Measurements from ENCODE around the gene EYA2.

The EYA2 gene

DNA sequence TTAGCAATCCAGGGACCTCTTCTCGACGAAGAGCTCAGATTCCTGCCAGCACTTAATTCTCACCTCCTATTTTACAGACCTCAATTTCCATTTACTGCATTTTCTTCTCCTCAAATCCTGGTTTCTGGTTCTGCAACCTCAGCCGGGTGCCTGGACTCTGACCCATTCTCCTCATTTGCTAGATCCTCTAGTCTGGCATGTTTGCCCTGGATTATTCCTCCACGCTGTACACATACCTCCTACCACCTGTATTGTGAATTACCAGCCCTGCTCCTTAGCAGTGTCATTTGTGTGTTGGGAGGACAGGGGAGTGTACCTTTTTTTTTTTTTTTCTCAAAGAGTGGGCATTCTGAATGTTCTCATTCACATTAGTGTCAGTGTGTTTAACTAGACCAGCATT, 257.4 kb downstream of the EYA2 start:
- TF ChIP-seq, protein P1, sequence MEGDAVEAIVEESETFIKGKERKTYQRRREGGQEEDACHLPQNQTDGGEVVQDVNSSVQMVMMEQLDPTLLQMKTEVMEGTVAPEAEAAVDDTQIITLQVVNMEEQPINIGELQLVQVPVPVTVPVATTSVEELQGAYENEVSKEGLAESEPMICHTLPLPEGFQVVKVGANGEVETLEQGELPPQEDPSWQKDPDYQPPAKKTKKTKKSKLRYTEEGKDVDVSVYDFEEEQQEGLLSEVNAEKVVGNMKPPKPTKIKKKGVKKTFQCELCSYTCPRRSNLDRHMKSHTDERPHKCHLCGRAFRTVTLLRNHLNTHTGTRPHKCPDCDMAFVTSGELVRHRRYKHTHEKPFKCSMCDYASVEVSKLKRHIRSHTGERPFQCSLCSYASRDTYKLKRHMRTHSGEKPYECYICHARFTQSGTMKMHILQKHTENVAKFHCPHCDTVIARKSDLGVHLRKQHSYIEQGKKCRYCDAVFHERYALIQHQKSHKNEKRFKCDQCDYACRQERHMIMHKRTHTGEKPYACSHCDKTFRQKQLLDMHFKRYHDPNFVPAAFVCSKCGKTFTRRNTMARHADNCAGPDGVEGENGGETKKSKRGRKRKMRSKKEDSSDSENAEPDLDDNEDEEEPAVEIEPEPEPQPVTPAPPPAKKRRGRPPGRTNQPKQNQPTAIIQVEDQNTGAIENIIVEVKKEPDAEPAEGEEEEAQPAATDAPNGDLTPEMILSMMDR (conservative IDR thresholded peaks at IDR 0.05; ENCODE audit: low read depth, low read length): no peak
- no peak for DNase-seq (ENCODE audit: low read depth)
- no peak overlapping the region for H3K4me3 ChIP-seq (ENCODE audit: low read depth, low read length)

DNA sequence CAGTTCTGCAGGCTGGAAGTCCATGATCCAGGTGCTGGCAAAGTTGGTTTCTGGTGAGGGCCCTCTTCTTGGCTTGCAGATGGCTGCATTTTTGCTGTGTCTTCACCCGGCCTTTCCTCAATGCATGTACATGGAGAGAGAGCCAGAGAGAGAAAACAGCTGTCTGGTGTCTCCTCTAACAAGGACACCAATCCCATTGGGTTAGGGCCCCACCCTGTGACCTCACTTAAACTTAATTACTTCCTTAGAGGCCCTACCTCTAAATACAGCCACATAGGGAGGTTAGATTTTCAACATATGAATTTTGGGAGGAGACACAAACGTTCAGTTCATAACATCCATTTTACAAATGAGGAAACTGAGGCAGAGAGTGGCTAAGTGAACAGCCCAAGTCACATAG, 259.4 kb downstream of the EYA2 start:
- TF ChIP-seq, protein P1 (conservative IDR thresholded peaks at IDR 0.05; ENCODE audit: low read depth, low read length): no peak

DNA sequence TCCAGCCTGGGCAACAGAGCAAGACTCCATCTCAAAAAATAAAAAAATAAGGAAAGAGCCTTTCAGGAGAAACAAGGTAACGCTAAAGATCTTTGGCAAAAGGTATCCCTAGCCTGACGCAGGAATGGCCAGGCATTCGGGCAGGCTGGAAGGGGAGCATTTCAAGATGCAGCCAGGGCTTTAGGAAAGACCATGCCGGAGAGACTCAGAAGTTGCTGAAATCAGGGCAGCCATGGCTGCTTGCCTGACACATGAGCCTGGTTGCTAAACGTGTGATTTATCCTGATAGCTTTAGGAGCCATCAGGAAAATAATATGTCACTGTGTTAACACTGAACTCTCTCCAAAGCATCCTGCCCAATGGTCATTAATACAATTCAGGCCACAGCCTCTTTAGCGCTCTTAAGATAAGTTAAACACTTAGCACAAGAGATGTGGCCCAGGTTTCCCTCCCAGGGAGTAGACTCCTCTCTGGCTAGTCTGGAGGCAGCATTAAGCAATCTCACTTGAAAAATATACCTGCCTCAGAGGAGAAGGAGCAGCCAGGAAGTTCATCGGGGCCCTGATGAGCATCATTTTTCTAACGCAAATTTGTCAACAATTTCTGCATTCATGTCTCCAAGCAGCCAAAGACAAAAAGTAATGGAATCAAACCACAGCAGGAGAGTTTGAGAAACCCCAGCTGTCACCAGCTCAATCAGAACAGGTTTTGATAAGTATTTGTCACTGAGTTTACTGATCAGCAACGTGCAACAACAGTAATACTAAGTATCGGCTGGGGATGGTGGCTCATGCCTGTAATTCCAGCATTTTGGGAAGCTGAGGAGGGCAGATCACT, 261.9 kb downstream of the EYA2 start:
- TF ChIP-seq, protein P1 (conservative IDR thresholded peaks at IDR 0.05; ENCODE audit: low read depth, low read length): no peak
- no peak overlapping the region for H3K4me3 ChIP-seq (ENCODE audit: low read depth, low read length)
- DNase-seq (ENCODE audit: low read depth): no peak

More for the DNA sequence above, 259.4 kb downstream of the EYA2 start:
- H3K4me3 ChIP-seq (ENCODE audit: low read depth, low read length): no peak overlapping the region
- no peak for DNase-seq (ENCODE audit: low read depth)

DNA sequence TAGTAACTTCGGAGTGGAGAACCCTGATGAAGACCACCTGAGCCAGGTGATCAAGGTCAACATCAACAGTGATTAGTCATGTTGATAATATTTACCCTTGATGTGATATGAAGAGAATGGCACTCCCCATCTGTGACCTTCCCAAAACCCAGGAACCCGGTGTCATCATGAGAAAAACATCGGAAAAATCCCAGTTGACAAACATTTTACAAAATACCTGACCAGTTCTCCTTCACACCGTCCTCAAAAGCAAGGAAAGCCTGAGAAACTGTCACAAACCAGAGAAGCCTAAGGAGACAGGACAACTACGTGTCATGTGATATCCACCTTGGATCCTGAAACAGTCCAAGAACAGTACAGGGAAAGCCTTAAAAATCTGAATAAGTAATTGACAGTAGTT, 264.5 kb downstream of the EYA2 start:
- no peak overlapping the region for H3K4me3 ChIP-seq (ENCODE audit: low read depth, low read length)
- no peak for DNase-seq (ENCODE audit: low read depth)
- TF ChIP-seq, protein P1 (conservative IDR thresholded peaks at IDR 0.05; ENCODE audit: low read depth, low read length): no peak

DNA sequence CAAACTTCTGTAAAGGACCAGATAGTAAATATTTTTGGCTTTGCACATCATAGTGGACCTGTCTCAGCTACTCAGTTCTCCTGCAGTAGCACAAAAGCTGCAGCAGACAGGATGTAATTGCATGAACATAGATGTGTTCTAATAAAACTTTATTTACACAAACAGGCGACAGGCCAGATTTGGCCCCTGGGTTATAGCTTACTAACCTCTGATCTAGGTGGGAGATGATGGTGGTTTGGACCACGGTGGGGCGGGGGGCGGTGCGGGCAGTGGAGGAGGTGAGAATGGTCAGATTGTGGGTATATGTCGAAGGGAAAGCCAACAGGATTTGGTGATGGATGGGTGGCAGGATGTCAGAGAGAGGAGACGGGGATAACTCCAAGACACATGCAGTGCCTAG, 265.6 kb downstream of the EYA2 start:
- TF ChIP-seq, protein P1 (conservative IDR thresholded peaks at IDR 0.05; ENCODE audit: low read depth, low read length): no peak
- no peak overlapping the region for H3K4me3 ChIP-seq (ENCODE audit: low read depth, low read length)
- no peak for DNase-seq (ENCODE audit: low read depth)

DNA sequence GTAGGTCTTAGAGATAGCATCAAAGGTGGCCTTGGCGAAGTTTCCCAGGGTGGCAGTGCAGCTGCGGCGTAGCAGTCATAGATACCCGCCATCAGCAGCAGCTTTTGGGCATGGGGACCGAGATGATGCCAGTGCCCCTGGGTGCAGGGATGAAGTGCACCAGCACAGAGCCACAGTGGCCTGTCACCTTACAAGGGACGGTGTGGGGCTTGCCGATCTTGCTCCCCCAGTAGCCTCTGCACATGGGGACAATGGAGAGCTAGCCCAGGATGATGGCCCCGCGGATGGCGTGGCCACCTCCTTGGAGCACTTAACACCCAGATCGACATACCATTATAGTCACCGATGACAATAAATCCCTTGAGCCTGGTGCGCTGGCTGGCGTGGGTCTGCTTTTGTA, 266.3 kb downstream of the EYA2 start:
- no peak for DNase-seq (ENCODE audit: low read depth)
- TF ChIP-seq, protein P1 (conservative IDR thresholded peaks at IDR 0.05; ENCODE audit: low read depth, low read length): no peak
- no peak overlapping the region for H3K4me3 ChIP-seq (ENCODE audit: low read depth, low read length)

DNA sequence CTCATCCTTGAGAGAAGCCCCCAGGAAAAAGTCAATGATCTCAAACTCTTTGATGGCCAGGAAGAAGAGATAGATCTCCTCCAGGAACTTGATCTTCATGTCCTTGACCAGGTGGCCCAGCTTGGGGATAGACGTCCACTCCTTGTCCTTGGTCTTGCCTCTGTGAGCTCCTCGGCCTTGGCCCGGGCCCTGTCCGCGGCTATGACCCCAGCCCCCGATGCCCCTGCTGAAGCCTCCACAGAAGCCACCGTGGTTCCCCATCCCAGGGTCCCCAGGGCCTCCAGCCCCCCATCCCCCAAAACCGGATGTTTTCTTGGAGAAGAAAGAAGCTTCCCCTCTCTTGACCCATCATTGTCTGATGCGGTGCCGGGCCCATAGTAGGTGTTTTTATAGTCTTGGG, 266.8 kb downstream of the EYA2 start:
- DNase-seq (ENCODE audit: low read depth): no peak
- TF ChIP-seq, protein P1 (conservative IDR thresholded peaks at IDR 0.05; ENCODE audit: low read depth, low read length): no peak
- no peak overlapping the region for H3K4me3 ChIP-seq (ENCODE audit: low read depth, low read length)
